Activated CD4-positive, alpha-beta T cell treated with anti-CD3 and anti-CD28 coated beads for 1 hour (primary cell): ENCODE measurements around the gene LTK.
"Not testable (repeated sequence)": the region's sequence is repeated elsewhere in the genome, so short reads cannot be mapped to it uniquely, and the experiment has no call there.

ENCODE experiments used
- DNase-seq: peaks from one replicate; pipeline ENCODE4 v3.0.0-alpha.2; 2020

Gene LTK

DNA sequence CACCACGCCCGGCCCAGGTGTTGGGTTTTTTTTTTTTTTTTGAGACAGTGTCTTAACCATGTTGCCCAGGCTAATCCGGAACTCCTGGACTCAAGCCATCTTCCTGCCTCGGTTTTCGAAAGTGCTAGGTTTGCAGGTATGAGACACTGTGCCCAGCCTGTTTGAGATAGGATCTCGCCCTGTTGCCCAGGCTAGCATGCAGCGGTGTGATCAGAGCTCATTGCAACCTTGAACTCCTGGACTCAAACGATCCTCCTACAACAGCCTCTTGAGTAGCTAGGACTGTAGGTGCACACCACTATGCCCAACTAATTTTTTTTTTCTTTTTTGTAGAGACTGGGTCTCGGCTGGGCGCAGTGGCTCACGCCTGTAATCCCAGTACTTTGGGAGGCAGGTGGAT, 40.2 kb downstream of the LTK start:
- no peak for DNase-seq

DNA sequence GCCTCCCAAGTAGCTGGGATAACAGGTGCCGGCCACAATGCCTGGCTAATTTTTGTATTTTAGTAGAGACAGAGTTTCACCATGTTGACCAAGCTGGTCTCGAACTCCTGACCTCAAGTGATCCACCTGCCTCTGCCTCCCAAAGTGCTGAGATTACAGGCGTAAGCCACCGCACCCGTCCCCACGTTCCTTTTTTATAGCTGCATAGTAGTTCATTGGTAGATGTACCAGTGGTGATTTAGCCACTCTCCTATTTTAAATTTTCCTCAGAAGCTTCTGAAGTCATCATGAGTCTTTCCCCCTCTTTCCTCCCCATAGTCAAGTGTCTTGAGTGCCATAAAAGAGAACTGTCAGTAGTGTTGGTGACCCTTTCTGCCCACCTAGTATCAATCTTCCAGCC, 44.0 kb downstream of the LTK start:
- not testable (repeated sequence) for DNase-seq

DNA sequence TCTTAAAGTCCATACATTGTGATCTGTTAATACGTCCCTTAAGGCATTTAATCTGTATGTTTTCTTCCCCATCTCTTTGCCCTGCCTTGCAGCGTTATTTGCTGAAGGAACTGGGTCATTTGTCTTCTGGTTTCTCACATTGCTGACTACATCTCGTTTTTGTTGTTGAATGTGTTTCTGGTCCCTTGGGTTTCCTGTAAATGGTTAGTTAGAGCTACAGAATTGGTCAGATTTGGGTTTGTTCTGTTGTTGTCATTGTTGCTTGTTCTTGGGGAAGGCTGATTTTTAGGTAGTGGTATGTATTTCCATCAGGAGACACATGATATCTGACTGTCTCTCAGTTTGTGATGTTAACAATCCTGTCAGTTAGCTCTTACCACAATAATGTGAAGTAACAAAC, 46.9 kb downstream of the LTK start:
- no peak for DNase-seq

DNA sequence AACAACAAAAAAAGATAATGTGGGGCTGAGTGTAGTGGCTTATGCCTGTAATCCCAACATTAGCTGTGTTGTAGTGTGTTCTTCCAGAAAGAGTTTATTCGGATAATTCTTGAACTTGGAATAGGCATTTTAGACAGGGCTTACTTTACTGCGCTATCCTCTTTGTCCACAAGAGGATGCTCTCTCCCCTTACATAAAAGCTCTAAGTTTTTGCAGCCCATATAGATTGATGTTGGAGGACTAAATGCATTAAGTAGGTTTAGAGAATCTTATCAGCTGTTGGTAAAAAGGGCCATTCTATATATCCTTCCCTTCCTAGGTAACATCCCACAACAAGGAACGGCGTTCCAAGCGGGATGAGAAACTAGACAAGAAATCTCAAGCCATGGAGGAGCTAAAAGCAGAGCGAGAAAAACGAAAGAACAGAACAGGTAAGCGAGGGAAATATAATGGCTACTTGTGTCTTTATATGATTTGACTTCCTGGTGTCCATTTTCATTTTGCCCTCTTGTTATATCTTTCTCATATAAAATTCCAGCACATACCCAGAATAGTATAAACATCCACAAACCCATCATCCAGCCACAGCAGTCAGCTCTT, 47.7 kb downstream of the LTK start:
- no peak for DNase-seq

DNA sequence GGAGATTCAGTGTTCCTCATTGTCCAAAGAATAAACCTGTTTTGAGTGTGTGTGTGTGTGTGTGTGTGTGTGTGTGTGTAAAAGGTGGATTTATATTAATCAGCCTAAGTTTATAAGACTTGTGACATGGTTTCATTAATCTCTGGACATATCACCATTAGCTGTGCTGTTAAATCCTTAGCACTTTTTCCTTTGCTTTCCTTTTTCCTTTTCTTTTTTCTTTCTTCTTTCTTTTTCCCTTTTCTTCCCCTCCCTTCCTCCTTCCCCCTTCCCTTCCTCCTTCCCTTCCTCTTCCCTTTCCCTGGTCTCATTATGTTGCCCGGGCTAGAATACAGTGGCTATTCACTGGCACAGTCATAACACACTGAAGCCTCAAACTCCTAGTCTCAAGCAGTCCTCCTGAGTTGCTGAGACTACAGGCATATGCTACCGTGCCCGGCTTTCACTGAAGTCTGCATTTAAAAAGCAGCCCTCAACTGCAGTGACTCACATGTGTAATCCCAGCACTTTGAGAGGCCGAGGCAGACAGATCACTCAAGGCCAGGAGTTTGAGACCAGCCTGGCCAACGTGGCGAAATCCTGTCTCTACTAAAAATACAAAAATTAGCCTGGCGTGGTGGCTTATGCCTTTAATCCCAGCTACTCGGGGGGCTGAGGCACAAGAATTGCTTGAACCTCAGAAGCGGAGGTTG, 48.6 kb downstream of the LTK start:
- no peak for DNase-seq

DNA sequence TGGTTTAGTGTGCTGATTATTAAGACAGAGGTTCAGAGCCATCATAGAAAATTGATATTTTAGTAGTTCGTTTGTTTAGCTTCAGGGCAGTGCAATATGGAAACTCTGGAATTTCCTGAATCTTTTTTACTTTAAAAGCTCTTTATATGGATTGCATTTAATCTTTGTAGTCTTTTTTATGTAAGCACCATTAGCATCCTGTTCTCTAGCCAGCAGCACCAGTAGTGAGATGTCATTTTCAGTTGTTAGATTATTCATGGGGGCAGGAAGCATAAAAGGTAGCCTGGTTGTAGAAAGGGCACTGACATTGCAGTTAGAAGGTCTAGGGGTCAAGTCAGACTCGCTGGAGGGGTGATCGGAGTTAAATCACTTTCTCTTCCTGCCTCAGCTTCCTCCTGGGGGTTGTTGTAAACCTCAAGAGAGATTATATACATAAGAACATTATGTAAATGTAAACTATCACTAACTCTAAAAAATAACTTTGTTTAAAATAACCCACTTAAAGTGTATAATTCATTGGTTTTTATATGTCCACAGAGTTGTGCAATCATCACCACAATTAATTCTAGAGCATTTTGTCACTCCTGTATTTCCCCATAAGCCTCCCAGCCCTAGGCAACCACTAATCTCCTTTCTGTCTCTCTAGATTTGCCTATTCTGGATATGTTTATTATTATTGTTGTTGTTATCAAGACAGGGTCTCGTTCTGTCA, 51.4 kb downstream of the LTK start:
- no peak for DNase-seq
